Right atrium auricular region (tissue), 2 donors: Measurements from ENCODE around the gene RFX8. TPM values are rescaled to one million over a fixed set of nuclear protein-coding genes. Genes with fewer than 3 reads are reported as not detected.

Experiments
- DNase-seq: peaks from one replicate; pipeline ENCODE4 v3.0.0-alpha.2; 2019; ENCODE audit warnings: low spot score
- H3K27ac ChIP-seq, 2 donors: fragments of 200-600 bp; sonication (generic); 1 replicate in 1 of 2; 2 replicates in 1 of 2; pipeline ENCODE4 v1.5.1; 2016 to 2019
- H3K27me3 ChIP-seq, 2 donors: fragments of 200-600 bp; sonication (generic); one replicate each; pipeline versions ENCODE4 v1.5.1 to v1.6.0; 2017 to 2019
- H3K36me3 ChIP-seq: fragments of 200-600 bp; sonication (generic); one replicate; pipeline ENCODE4 v1.5.1; 2016
- H3K4me1 ChIP-seq, 2 donors: fragments of 200-600 bp; sonication (generic); one replicate each; pipeline versions ENCODE4 v1.5.1 to v1.6.0; 2017 to 2019
- H3K4me3 ChIP-seq, 2 donors: fragments of 200-600 bp; sonication (generic); 1 replicate in 1 of 2; 2 replicates in 1 of 2; pipeline ENCODE4 v1.5.1; 2017 to 2019; ENCODE audit warnings: mild to moderate bottlenecking in 1 of 2, moderate library complexity in 1 of 2
- H3K9me3 ChIP-seq, 2 donors: fragments of 200-600 bp; sonication (generic); one replicate each; pipeline ENCODE4 v1.5.1; 2019
- total RNA-seq, 2 donors: library from RNA; depleted of rRNA; stranded (reverse); fragments of >200 nt; gene quantifications; one replicate each; pipeline ENCODE4 v1.1.0, GENCODE V29; 2016
- TF ChIP-seq, protein P1 (sequence below), 2 donors: fragments of 200-600 bp; sonication (generic); IDR thresholded peaks; one replicate each; pipeline ENCODE4 v1.5.1; 2019; ENCODE audit warnings: antibody characterized with exemption in 2 of 2

The RFX8 gene
- total RNA-seq, 2 donors from 2014 or later = 0.35 TPM; not detected in 1

DNA sequence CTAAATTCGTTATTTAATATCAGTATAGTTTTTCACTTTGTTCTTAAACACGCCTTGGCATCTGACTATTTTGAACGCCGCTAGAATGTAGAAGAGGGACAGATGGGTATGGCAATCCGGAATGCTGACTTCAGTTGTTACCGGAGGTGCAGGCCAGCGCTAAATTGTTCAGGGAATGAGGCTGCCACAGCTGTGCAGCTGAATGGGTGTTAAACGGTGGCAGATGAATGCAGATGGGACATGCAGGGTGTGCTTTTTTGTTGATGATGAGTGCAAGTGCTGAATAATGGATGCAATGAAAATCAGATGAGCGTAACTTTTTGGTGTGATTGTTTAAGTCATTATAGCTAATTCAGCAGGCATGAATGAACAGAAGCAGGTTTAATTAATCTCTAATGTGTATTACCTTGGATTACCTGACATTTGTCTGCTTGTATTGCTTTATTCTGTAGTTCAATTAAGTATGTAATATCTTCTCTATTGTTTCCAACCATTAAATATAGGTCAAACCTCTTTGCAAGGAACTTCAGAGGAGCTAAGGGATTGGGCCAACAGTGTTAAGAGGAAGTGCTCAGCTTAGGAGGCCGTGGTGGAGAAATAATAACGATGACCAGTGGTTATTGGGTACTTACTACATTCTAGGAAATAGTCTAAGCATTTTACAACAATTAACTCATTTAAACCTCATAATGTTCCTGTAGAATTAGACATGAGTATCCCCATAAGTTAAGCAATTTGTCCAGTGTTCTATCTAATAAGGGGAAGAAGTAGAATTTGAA is 75.7 kb downstream of the RFX8 start:
- Histone ChIP-seq H3K27ac (no peak overlapping the region), H3K27me3 (no peaks in the 10 kb centered on the region), H3K36me3 (no peaks in the 10 kb centered on the region), H3K4me3 (no peak overlapping the region), H3K9me3 (no peaks in the 10 kb centered on the region), H3K4me1 (no peaks in the 10 kb centered on the region)
- TF ChIP-seq, protein P1, sequence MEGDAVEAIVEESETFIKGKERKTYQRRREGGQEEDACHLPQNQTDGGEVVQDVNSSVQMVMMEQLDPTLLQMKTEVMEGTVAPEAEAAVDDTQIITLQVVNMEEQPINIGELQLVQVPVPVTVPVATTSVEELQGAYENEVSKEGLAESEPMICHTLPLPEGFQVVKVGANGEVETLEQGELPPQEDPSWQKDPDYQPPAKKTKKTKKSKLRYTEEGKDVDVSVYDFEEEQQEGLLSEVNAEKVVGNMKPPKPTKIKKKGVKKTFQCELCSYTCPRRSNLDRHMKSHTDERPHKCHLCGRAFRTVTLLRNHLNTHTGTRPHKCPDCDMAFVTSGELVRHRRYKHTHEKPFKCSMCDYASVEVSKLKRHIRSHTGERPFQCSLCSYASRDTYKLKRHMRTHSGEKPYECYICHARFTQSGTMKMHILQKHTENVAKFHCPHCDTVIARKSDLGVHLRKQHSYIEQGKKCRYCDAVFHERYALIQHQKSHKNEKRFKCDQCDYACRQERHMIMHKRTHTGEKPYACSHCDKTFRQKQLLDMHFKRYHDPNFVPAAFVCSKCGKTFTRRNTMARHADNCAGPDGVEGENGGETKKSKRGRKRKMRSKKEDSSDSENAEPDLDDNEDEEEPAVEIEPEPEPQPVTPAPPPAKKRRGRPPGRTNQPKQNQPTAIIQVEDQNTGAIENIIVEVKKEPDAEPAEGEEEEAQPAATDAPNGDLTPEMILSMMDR (IDR thresholded peaks at IDR 0.05) = no peak
- no peak for DNase-seq

DNA sequence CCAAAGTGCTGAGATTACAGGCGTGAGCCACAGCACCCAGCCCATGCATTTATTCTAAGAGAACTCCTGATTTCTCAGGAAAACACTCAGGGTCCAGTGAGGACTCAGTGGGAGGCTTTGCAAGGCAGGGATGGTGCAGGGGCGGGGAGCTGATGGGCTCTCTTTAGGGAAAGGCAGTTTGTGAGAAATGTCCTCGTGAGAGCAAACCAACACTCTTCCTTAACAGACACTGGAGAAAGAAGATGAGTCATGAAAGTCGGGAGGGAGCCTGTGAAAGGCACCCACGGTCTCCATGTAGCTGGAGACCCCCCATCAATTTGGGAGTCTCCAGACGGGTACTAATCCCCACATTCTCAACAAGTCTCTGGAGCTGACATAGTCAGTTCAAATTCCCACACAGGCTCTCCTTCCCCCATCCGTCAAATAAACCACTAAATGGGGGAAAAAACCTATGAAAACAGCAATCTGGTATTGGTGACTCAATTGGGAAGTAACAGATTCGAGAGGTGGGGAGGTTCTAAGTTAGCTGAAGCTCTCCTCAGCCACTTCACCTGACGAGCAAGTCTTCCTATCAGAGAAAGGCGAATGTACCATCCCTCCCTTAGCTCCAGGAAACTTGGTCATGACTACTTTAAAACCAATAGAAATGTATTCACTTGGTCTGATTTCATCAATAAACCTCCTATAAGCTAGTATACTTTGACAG is 76.6 kb downstream of the RFX8 start:
- Histone ChIP-seq H3K4me1 (no peaks in the 10 kb centered on the region), H3K27ac (no peak overlapping the region), H3K36me3 (no peaks in the 10 kb centered on the region), H3K27me3 (no peaks in the 10 kb centered on the region), H3K9me3 (no peaks in the 10 kb centered on the region), H3K4me3 (no peak overlapping the region)
- DNase-seq = no peak
- TF ChIP-seq, protein P1 (IDR thresholded peaks at IDR 0.05) = no peak

DNA sequence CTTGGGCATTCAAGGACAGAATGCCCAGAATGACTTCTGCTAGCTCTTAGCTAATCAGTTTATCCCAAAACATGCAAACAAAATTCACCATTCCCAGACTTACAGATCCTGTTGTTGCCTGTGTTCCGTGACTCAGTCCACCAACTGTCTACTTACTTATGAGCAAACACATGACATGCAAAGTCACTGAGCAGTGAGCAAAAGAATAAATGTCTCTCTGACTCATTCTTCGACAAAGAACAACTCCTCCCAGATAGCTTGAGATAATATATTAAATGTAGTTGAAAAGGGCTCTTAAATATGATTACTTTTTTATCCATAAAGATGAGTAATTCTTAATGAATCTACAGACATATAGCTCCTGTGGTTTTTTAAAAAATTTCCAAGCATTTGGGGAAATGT is 78.6 kb downstream of the RFX8 start:
- H3K4me1 ChIP-seq = no peaks in the 10 kb centered on the region
- H3K36me3 ChIP-seq = no peaks in the 10 kb centered on the region
- no peak overlapping the region for H3K27ac ChIP-seq
- TF ChIP-seq, protein P1 (IDR thresholded peaks at IDR 0.05) = no peak
- H3K27me3 ChIP-seq = no peaks in the 10 kb centered on the region
- no peak for DNase-seq
- H3K4me3 ChIP-seq = no peak overlapping the region
- no peaks in the 10 kb centered on the region for H3K9me3 ChIP-seq

DNA sequence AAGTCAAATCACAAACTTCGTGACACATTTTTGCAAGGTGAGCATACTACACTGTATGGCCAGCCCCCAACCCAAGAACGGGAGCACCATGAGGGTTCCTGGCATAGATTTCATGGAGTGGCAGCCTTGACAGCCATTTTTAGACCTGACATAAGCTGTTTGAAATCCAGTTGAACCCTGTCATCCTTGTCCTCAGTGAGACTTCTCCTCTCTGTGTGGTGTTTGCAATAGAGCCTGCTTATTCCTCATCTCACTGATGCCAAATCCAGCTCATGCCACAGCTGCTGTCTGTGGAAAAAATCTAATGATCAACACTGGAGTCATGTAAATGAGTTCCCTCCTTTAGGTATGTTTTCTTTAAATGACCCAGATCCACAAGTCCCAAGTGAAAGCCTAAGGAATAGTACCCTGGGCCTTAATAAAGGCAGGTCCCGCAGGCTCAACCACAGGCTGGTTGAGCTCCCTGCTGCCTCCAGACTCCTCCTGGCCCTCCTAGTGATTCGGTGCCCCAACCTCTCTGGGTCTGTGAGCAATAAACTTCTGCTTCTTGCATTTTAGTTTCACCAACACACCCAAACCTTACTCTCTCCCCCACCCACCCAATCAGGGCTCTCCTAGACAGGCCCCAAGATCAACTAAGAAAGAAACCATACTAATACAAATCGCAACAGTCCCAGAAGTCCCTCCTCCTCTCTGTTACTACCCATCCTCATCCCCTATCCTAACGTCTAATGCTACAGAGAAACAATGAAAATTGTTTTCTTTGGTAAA is 79.2 kb downstream of the RFX8 start:
- TF ChIP-seq, protein P1 (IDR thresholded peaks at IDR 0.05) = no peak
- no peaks in the 10 kb centered on the region for H3K4me1 ChIP-seq
- H3K27ac ChIP-seq = no peak overlapping the region
- H3K4me3 ChIP-seq = no peak overlapping the region
- no peak for DNase-seq
- H3K36me3 ChIP-seq = no peaks in the 10 kb centered on the region
- no peaks in the 10 kb centered on the region for H3K27me3 ChIP-seq
- no peaks in the 10 kb centered on the region for H3K9me3 ChIP-seq

DNA sequence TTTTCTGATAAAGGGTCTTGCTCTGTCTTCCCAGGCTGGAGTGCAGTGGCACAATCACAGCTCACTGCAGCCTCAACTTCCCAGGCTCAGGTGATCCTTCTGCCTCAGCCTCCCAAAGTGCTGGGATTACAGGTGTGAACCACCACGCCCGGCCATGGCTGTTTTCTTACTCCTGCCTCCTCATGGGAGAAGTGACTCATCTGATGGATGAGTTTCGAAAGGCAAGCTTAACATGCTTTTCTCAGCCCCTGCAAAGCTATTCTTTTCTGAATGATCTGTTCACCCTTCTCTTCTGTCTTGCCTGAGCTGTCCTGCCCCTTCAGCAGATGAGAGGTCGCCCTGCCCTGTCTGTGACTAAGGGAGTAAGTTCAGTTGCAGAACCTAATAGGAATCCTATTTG is 86.7 kb downstream of the RFX8 start:
- no peaks in the 10 kb centered on the region for H3K27me3 ChIP-seq
- H3K9me3 ChIP-seq = no peaks in the 10 kb centered on the region
- no peak for DNase-seq
- H3K36me3 ChIP-seq = no peaks in the 10 kb centered on the region
- H3K27ac ChIP-seq = no peak overlapping the region
- TF ChIP-seq, protein P1 (IDR thresholded peaks at IDR 0.05) = no peak
- H3K4me1 ChIP-seq = peaks cover 0 to 12% of the 10 kb centered on the region in 2 donors
- no peak overlapping the region for H3K4me3 ChIP-seq
